GM04503 (cell line): Measurements from ENCODE around the gene ORM2.

Experiments
- DNase-seq: peaks from one replicate; pipeline ENCODE4 v3.0.0-alpha.2; 2012; ENCODE audit warnings: low read depth

Gene ORM2

GRCh38 chr9:114294664-114295063 lies 35.0 kb upstream of the ORM2 start:
- no peak for DNase-seq

DNA sequence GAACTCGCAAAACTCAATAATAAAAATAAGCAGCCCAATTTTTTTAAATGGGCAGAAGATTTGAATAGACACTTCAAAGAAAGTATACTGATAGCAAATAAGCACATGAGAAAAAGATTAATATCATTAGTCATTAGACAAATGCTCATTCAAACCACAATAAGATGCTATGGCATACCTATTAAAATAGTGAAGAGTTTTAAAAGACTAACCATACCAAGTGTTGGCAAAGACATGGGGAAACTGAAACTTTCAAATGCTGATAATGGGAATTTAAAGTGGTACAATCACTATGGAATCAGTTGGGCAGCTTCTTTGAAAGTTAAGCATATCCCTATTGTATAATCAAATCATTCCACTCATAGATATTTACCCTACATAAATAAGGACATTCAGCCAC lies 33.3 kb upstream of the ORM2 start:
- no peak for DNase-seq

- DNase-seq: no peak
Observed at GRCh38 chr9:114299286-114300152, 30.1 kb upstream of the ORM2 start.

GRCh38 chr9:114300153-114300845 lies 29.4 kb upstream of the ORM2 start:
- no peak for DNase-seq

DNA sequence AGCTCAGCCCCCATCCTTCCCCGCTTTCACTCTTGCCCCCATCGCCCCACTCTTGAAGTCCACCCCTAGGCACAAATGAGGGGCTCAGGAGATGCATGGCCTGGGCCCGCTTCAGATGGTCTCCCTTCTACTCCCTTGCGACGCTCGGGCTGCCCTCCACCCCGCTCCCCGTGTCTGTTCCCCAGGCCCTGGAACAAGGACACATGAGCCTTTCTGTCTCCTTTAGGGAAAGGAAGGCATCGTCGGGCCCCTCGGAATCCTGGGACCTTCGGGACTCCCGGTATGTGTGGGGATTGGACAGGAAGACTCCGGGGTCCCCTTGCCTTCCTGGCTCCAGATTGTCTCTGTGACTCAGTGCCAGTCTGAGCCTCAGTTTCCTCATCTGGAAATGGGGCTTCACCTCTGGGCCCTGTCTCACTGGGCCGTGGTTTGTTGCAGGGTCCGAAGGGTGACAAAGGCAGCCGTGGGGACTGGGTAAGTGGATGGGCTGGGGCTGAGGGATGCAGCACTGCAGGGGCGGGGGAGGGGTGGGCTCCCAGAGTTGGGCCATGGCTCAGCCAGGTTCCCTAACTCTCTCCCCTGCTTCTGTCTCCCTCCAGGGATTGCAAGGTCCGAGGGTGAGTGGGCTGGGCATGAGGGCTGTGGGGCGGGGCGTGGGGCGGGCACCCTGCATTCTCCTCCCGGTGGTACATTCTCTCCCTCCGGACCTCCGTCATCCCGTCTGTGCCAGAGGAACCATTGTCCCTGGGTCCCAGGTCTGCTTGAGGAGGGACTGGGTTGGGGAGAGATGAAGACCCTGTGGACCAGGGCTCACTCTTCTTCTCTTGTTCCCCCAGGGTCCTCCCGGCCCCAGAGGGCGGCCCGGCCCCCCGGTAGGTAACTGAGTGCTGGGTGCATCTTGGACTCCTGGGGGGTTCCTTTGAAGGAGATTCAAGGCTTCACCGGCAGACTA lies 28.5 kb upstream of the ORM2 start:
- no peak for DNase-seq

DNA sequence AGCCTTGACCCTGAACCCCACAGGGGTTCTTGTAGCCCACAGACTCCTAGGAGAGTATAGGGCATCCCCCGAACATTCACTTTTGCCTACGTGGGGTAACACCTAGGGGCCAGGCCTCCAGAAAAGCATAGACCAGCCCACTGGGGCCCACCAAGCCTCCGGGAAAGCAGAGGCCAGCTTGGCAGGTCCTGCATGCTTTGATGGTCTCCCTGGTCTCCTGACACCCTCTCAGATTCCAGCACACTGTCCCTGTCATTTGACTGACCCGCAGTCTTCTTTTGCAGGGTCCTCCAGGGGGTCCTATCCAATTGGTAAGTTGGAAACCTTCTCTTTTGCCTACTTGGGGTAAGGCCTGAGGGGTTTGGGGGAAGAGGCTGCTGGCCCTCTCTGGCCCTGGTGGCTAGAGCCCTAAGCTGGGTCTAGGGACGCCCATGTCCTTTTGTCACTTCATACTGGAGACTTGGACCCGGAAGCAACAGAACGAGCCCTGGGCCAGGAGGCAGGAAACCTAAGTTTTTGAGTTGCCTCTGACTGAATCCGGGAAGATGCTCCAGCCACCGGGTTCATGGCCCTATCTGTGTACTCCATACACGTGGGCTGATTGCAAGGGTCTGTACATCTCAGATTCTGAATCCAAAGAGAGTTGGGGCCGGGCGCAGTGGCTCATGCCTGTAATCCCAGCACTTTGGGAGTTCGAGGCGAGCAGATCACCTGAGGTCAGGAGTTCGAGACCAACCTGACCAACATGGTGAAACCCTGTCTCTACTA lies 27.7 kb upstream of the ORM2 start:
- no peak for DNase-seq

DNA sequence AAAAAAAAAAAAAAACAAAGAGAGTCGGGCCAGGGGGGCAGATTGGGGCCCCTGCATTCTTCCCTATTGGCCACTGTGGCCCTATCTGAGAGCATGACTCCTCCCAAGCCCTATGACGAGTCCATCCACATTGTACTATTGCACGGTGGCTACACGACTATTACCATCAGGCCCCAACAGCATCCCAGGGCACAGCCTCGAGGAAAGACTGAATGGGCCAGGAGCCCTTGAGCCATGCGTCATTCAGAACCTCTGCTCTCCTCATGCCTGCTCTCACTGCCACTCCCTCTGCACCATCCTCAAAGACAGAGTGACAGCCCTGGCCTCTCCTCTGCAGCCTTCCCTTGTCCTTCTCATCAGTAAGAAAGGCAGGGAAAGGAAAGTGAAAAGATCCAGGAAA lies 26.9 kb upstream of the ORM2 start:
- no peak for DNase-seq

DNA sequence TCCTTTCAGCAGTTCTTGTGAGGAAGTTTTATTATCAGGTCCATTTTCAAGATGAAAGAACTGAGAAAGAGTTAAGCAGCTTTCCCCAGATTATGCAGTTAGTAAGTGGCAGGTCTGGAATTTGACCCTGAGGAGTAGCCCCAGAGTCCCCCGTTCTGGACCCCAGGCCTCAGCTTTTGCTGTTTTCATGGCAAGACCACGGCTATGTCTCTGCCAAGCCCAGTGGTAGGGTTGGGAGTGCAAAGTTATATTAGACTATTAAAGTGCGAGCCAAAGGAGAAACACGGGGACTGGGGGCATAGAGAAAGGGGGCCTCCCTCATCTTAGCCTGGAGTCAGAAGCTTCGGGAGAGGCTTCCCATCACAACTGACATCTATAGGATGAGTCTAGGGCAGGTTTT lies 26.1 kb upstream of the ORM2 start:
- no peak for DNase-seq

DNA sequence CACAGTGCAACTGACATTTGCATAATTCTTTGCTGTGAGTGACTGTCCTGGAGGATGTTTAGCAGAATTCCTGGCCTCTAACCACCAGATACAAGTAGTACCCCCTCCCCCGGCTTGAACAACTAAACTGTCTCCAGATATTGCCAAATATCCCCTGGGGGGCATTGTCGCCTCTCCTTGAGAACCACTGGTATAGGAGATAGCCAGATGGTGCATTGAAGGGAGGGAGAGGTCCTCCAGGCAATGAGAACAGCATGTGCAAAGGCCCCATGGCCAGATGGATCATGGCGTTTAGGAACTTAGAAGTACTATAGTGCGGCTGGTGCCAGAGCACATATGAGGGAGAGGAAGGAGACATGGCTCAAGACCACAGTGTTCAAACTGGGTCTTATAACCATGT lies 25.7 kb upstream of the ORM2 start:
- DNase-seq: no peak

DNA sequence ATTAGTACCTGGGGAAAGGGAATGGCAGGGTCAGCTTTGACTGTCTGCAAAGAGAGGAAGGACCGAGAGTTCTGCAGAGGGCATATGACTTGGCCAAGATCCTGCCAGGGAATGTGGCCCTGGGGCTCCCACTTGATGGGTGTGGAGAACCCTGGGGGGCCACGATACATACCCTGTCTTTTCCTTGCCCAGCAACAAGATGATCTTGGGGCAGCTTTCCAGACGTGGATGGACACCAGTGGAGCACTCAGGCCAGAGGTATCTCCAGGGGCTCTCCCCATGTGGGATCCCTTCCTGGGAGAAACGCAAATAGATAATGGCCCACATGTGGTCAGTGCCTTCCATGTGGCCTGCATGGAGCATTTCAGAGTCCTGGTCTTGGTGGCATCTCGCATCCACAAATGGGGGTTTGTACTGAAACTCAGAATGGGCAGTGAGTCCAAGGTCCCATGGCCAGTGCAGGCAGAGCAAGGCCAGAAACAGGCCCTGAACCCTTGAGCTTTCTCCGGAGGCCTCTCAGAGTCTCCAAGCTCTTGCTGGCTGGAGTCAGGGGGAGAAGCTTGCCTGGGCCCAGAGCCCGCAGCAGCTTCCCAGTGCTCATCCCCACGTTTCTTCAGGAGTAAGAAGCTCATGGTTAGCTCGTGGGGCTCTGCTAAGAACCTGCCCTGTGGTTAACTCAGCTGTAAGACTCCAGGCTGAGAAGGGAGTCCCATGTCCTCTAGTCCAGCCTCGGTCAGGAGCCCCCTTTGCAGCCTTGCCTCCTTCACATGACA lies 25.1 kb upstream of the ORM2 start:
- DNase-seq: no peak

DNA sequence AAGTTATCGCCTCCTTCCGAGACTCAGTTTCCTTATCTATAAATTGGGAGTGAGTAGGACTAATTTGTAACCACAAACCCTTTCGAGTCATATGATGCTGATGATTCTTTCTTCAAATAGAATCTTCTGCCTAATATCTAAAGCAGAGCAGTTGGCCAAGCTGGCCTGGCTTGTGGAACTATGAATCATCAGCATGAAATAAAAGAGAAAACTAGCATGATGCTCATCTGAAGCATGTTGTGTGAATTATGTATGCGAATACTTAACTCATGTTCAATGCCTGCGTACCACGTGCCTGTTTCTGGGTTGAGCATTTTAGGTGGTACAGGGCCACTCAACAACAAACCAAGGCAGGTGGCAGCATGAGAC lies 21.8 kb upstream of the ORM2 start:
- no peak for DNase-seq

DNA sequence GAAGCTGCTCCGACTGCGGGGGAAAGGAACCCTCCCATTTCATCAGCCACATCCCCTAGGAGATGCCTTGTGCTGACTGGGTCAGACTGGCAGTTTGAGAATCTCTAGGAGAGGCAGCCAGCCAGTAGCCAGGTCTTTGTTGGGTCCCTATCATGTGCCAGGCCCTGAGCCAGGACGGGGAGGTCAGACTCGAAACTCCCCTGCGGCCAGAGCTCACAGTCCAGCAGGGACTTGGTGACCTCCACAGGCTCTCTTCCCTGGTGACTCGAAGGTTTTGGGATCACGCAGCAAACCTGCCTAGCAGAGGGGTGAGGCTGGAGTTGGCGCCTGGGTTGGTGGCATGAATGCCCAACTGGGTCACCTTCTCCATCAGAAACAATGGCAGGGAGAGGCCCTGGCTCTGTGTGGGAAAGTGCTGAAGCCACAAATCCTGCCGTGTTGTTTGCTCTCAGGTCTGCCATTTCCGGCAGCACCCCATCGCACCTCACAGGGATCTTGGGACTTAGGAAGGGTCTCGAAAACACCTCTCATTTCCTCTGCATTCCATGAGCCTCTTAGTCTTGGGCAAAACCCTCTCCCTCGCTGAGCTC lies 21.2 kb upstream of the ORM2 start:
- DNase-seq: no peak

- DNase-seq: no peak
Observed at GRCh38 chr9:114309096-114309495, 20.6 kb upstream of the ORM2 start.

DNA sequence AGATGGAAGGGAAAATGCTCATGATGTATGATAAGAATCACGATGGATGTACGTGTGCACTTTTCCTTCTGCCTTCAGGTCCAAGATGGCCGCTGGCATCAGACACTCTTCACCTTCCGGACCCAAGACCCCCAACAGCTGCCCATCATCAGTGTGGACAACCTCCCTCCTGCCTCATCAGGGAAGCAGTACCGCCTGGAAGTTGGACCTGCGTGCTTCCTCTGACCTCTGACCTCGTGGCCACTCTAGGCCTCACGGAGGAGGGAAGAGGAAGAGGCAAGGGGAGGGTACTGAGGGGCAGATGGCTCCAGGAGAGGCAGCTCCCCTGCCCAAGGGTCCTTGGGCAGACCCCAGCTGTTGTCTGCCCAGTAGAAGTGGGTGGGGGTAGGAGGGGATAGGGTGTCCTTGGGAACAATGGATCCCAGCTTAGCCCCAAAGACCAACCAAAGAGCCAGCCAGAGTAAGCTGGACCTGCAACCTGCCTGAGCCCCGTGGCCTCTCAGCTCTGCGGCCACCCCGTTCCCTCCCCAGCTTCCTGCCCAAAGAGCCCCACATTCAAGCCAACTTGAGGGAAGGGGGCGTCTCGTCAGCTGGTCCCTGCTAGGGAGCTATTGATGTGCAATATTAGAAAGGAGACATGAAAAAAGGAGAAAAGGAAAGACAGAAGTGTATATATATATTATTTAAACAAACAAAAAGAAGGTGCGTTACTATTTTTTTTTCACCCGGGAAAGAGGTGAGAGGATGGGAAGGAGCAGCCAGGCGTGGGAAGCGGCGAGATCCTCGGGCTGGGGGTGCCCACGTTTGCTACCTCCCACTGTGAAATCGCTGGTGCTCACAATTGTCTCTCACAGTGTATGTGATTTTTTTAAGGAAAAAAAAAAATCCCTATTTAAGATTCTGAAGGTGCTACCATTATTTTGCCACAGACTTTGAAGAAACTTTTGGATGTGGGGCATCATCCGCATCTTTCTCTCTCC lies 18.9 kb upstream of the ORM2 start:
- no peak for DNase-seq

DNA sequence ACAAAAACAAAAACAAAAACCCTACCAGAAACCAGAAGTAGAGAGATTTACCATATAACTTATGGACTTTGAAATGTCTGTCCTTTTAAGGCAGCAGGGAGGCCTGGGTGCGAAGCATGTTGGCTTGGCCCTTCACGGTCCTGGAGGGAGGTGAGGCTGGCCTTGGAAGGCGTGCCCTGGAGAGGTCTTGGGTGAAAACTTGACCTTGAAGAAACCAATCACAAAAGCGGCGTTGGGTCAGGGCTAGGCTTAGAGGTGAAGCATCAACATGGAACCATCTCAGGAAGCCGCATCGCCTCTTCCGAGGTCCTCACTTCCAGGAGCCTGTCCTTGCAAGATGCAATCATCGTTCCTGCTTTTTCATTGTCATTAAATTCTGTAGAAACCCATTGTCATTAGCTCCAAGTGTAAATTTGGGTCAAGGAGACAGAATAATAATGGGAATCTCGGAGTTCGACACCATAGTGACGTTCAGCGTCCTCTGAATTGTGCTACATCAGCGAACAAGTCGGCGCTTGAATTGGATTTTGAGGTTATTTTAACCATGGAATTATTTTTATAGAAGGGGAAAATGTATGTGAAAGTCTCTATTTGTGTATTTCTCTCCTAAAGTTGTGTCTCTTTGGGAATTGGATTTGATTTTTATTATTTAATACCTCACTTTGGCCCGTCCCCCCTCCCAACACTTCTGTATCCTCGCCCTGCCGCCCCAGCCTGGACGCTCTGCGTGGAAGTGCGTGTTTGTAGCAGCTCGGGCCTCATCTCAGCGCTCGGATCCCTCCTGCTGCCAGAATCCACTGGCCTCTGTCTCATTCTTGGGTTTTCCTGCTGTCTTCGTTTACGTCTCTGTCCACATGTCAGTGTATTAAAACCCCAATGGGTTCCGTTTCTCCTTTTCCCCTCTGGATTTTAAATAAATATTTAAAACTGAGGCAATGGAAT lies 17.8 kb upstream of the ORM2 start:
- no peak for DNase-seq

DNA sequence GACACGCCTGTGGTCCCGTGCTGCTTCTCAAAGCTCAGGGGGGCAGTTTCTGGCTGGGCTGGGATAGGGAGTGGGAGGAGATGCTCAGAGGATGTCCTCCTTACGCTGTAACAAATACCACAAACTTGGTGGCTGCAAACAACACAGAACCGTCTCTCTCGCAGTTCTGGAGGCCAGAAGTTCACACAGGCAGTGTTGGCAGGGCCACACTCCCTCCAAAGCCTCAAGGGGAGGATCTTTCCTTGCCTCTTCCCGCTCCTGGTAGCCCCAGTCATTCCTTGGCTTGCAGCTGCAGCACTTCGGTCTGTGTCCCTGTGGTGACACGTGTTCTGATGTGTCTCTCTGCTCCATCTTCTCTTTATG lies 17.2 kb upstream of the ORM2 start:
- DNase-seq: no peak

- DNase-seq: no peak
Observed at GRCh38 chr9:114313186-114313585, 16.5 kb upstream of the ORM2 start.

DNA sequence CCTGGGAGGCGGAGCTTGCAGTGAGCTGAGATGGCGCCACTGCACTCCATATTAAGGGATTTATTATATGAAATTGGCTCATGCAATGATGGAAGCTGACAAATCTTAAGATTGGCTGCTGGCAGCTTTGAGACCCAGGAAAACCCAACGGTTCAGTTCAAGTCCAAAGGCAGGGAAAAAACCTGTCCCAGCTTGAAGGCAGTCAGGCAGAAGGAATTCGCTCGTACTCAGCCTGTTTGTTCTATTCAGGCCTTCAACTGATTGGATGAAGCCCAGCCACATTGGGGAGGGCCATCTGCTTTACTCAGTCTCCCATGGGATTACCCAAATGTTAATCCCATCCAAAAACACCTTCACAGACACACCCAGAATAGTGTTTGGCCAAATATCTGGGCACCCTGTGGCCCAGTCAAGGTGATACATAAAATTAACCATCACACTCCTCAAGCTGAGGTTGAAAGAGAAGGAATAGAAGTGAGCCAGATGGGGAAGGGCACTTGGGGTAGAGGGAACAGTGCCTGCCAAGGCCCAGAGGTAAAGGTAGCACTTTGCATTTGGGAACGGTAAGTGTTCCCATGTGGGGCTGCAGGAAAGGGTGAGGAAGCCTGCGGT lies 15.3 kb upstream of the ORM2 start:
- DNase-seq: no peak
